ENCODE data around the gene TP53AIP1. TPM values are rescaled to one million over a fixed set of nuclear protein-coding genes. Genes with fewer than 3 reads are reported as not detected.

The TP53AIP1 gene
- total and polyA plus RNA-seq, 2 of the 8 experiments (the other 6 are each of a cell fraction or from before 2014, with no cell fraction given) = 0.03 TPM; not detected in 1

- Histone ChIP-seq H3K9me3 (ENCODE audit: insufficient read depth in 2 of 2, low read depth in 1 of 2, low read length in 1 of 2) (no peaks in the 10 kb centered on the region), H3K18ac (ENCODE audit: extremely low read depth, low read length) (no peak overlapping the region), H3K79me1 (ENCODE audit: low read depth, low read length) (no peaks in the 10 kb centered on the region), H3K79me2 (ENCODE audit: control insufficient read depth in 1 of 2, insufficient read depth in 2 of 2, low read length in 2 of 2) (no peaks in the 10 kb centered on the region), H2BK120ac (replicated peaks; ENCODE audit: low read depth, low read length) (no peak overlapping the region), H3K27ac (ENCODE audit: low read depth, low read length) (no peak overlapping the region), H2BK5ac (ENCODE audit: low read depth, low read length) (no peak overlapping the region), H3K27me3 (replicated peaks in 1 of 4; ENCODE audit: control insufficient read depth in 3 of 4, extremely low read depth in 1 of 4, insufficient read depth in 3 of 4, low read length in 3 of 4) (peaks cover 31 to 71% (median 63%) of the 10 kb centered on the region in 4 experiments), H2AK5ac (ENCODE audit: low read depth, low read length) (no peak overlapping the region), H3K56ac (replicated peaks; ENCODE audit: insufficient read length, low read depth, low read length) (no peak overlapping the region), H2AFZ (ENCODE audit: low read length) (no peak overlapping the region), H3K4me3 (ENCODE audit: extremely low read depth in 1 of 4, insufficient read depth in 2 of 4, low read depth in 3 of 4, low read length in 4 of 4) (no peak overlapping the region), H3K36me3 (ENCODE audit: control insufficient read depth in 2 of 4, insufficient read depth in 4 of 4, low read length in 3 of 4) (no peaks in the 10 kb centered on the region), H2BK20ac (ENCODE audit: low read length) (no peak overlapping the region), H4K5ac (ENCODE audit: insufficient read length, low read depth, low read length) (no peak overlapping the region), H4K91ac (replicated peaks; ENCODE audit: insufficient read length, low read length) (no peak overlapping the region), H3K4ac (replicated peaks; ENCODE audit: insufficient read length, low read depth, low read length) (no peak overlapping the region), H2BK15ac (ENCODE audit: low read length) (no peak overlapping the region), H3K14ac (ENCODE audit: insufficient read length) (no peak overlapping the region), H3K4me2 (ENCODE audit: insufficient read depth in 1 of 2, low read depth in 2 of 2, low read length in 2 of 2) (no peak overlapping the region), H3K9ac (replicated peaks in 1 of 4; ENCODE audit: extremely low read depth in 1 of 4, low read depth in 3 of 4, low read length in 3 of 4) (no peak overlapping the region), H3K23ac (ENCODE audit: insufficient read length) (no peak overlapping the region), H4K20me1 (replicated peaks in 1 of 2; ENCODE audit: control insufficient read depth in 1 of 2, insufficient read depth in 2 of 2, low read length in 2 of 2) (peaks cover 3 to 10% of the 10 kb centered on the region in 2 experiments), H2BK12ac (ENCODE audit: low read depth, low read length) (no peak overlapping the region), H4K8ac (ENCODE audit: extremely low read depth, insufficient read depth, low read length) (no peak overlapping the region), H3K4me1 (replicated peaks in 1 of 4; ENCODE audit: control insufficient read depth in 3 of 4, insufficient read depth in 4 of 4, low read length in 3 of 4) (peaks cover 0 to 14% (median 11%) of the 10 kb centered on the region in 4 experiments; a peak in 6 of 7 replicates), H3K23me2 (ENCODE audit: low read depth, low read length) (peaks cover 2% of the 10 kb centered on the region; the same call in 1 of the 2 replicates)
- CTCF ChIA-PET (ENCODE audit: partially characterized antibody) = no interaction called here
- FAIRE-seq (no peak), DNase-seq (ENCODE audit: low read depth in 1 of 2, low spot score in 2 of 2) (no peak)
- POLR2A ChIA-PET (ENCODE audit: partially characterized antibody) = no interaction called here
- no peak for TF ChIP-seq USF2 (IDR thresholded peaks at IDR 0.05; ENCODE audit: low read length)
- no peak for TF ChIP-seq TEAD4 (IDR thresholded peaks at IDR 0.05; ENCODE audit: low read depth, low read length)
- no peak for TF ChIP-seq YY1 (IDR thresholded peaks at IDR 0.05; ENCODE audit: low read depth, low read length)
- TF ChIP-seq SP1 (IDR thresholded peaks at IDR 0.05; ENCODE audit: low read depth, low read length) = no peak
- TF ChIP-seq CREB1 (IDR thresholded peaks at IDR 0.05) = no peak
- no peak for TF ChIP-seq CHD2 (IDR thresholded peaks at IDR 0.05; ENCODE audit: low read length)
- 92% methylated on average over 1 of the region's 1 CpG; no CpG with 5 or more reads in 1 of the 2 experiments for WGBS, 2 experiments (ENCODE audit: extremely low coverage in 1 of 2, insufficient coverage in 1 of 2, insufficient read length in 1 of 2, insufficient replicate concordance in 2 of 2, low coverage in 1 of 2, low lambda C conversion rate in 2 of 2, missing lambda C conversion rate in 1 of 2)
Observed at GRCh38 chr11:128897826-128898225, 44.8 kb downstream of the TP53AIP1 start.

Data from H1 (cell line).